Measurements from ENCODE around the gene MANSC1.
A peak's percentile ranks its signal among the peaks of the same experiment; 100 is the strongest.

GRCh38 chr12:12349711-12350665 lies at the start of gene MANSC1:
- TF ChIP-seq POLR2A (IDR thresholded peaks at IDR 0.05) = peak; percentile 72 to 93 (median 90)
- TF ChIP-seq, protein P1, sequence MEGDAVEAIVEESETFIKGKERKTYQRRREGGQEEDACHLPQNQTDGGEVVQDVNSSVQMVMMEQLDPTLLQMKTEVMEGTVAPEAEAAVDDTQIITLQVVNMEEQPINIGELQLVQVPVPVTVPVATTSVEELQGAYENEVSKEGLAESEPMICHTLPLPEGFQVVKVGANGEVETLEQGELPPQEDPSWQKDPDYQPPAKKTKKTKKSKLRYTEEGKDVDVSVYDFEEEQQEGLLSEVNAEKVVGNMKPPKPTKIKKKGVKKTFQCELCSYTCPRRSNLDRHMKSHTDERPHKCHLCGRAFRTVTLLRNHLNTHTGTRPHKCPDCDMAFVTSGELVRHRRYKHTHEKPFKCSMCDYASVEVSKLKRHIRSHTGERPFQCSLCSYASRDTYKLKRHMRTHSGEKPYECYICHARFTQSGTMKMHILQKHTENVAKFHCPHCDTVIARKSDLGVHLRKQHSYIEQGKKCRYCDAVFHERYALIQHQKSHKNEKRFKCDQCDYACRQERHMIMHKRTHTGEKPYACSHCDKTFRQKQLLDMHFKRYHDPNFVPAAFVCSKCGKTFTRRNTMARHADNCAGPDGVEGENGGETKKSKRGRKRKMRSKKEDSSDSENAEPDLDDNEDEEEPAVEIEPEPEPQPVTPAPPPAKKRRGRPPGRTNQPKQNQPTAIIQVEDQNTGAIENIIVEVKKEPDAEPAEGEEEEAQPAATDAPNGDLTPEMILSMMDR (IDR thresholded peaks at IDR 0.05) = peak; percentile 36 to 58 (median 46)

Measured in body of pancreas (tissue), 4 donors.